Ammon's horn (tissue), 1 donor: ENCODE data around the gene PSMB9.

ENCODE experiments used
- DNase-seq: peaks from one replicate; pipeline ENCODE4 v3.0.0-alpha.2; 2016; ENCODE audit warnings: low spot score

The PSMB9 gene

DNA sequence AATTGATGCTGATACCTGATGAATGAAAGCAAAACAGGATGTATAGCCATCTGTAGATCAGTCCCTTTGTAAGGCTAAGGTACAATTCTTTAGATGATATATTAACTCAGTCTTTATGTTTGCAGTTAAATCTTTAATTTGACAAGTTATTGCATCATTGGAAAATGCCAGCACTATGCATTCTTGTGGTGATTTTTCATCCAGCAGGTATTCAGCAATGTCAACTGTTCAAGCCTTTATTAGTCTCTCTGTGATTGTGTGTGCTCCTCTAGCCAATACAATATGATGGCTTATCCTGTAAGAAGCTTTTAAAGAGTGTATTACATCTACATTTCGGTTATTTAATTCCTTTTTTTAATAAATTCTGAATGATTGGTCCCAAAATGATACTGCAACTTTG, 52.5 kb downstream of the PSMB9 start:
- no peak for DNase-seq

DNA sequence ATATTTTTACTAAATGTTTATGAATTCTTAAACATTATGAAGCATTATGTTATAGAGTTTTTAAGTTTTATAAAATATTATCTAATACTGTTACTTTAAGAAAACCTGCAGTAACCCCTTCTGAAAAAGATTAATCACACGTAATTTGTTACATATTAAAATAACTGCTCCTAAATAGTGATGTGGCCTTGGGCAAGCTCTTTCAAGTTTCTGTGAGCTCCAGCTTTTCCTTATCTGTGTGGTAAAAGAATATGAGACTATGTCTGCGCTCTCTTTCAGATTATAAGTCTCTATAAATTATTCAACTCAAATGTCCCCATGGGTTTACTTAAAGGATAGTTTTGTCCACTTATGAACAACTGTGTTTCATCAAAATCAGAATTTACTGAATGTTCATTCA, 54.9 kb downstream of the PSMB9 start:
- no peak for DNase-seq
